HepG2 (cell line): ENCODE results near the gene SCYL1. TPM values are rescaled to one million over a fixed set of nuclear protein-coding genes. Genes with fewer than 3 reads are reported as not detected.

Source experiments
- CEBPG ChIP-seq: IDR thresholded peaks from 2 replicates; pipeline ENCODE4 v1.6.1; 2016
- ELF3 ChIP-seq: IDR thresholded peaks from 2 replicates; pipeline ENCODE4 v1.6.1; 2016; ENCODE audit warnings: missing genetic modification reagents, missing compliant biosample characterization
- HDAC2 ChIP-seq: sonication (generic); formaldehyde crosslinking; IDR thresholded peaks from 2 replicates; pipeline ENCODE4 v1.4.0; 2020; ENCODE audit warnings: missing genetic modification reagents
- HIC2 ChIP-seq: sonication (generic); formaldehyde crosslinking; IDR thresholded peaks from 2 replicates; pipeline ENCODE4 v1.9.0; 2022; ENCODE audit warnings: low read depth, missing genetic modification reagents
- HNRNPL ChIP-seq: fragments of 200-400 bp; formaldehyde crosslinking; IDR thresholded peaks from 2 replicates; pipeline ENCODE4 v1.6.1; 2017; ENCODE audit warnings: mild to moderate bottlenecking, low read depth, low read length
- HOMEZ ChIP-seq: IDR thresholded peaks from 2 replicates; pipeline ENCODE4 v1.6.1; 2016; ENCODE audit warnings: low read depth
- MAZ ChIP-seq, 2 experiments: sonication (generic) in 1 of 2; formaldehyde crosslinking in 1 of 2; IDR thresholded peaks; 2 replicates each; pipeline versions ENCODE4 v1.5.0 to v1.6.1; 2012 to 2020; ENCODE audit warnings: low read depth in 2 of 2, mild to moderate bottlenecking in 2 of 2, borderline replicate concordance in 1 of 2, improper control_type of control experiment in 1 of 2, low read length in 1 of 2, missing genetic modification reagents in 1 of 2, moderate library complexity in 1 of 2
- MED1 ChIP-seq: sonication (generic); formaldehyde crosslinking; IDR thresholded peaks from 2 replicates; pipeline ENCODE4 v1.4.0; 2020; ENCODE audit warnings: missing genetic modification reagents
- MEF2D ChIP-seq: sonication (generic); formaldehyde crosslinking; IDR thresholded peaks from 2 replicates; pipeline ENCODE4 v1.5.1; 2020; ENCODE audit warnings: mild to moderate bottlenecking, missing genetic modification reagents
- NONO ChIP-seq, 2 experiments: fragments of 450-650 bp in 1 of 2; sonication (generic) in 1 of 2; formaldehyde crosslinking in 1 of 2; IDR thresholded peaks in 1 of 2; conservative IDR thresholded peaks in 1 of 2; 2 replicates each; pipeline versions ENCODE4 v1.6.1 to v1.8.0; 2017 to 2022; ENCODE audit warnings: mild to moderate bottlenecking in 1 of 2, missing genetic modification reagents in 1 of 2, moderate library complexity in 1 of 2
- NR2F2 ChIP-seq: IDR thresholded peaks from 2 replicates; pipeline ENCODE4 v1.6.1; 2012; ENCODE audit warnings: low read depth, inconsistent platforms, borderline replicate concordance
- NR2F6 ChIP-seq, 2 experiments: IDR thresholded peaks; 2 replicates each; pipeline ENCODE4 v1.6.1; 2016; ENCODE audit warnings: antibody characterized with exemption in 1 of 2, mild to moderate bottlenecking in 1 of 2
- NR3C1 ChIP-seq: sonication (generic); formaldehyde crosslinking; IDR thresholded peaks from 2 replicates; pipeline ENCODE4 v1.4.0; 2020; ENCODE audit warnings: missing genetic modification reagents
- ONECUT2 ChIP-seq: sonication (generic); formaldehyde crosslinking; IDR thresholded peaks from 2 replicates; pipeline ENCODE4 v1.4.0; 2020; ENCODE audit warnings: missing genetic modification reagents
- PAXIP1 ChIP-seq: sonication (generic); formaldehyde crosslinking; conservative IDR thresholded peaks from 2 replicates; pipeline ENCODE4 v1.4.0; 2020; ENCODE audit warnings: mild to moderate bottlenecking, missing genetic modification reagents, moderate library complexity
- SAP130 ChIP-seq: IDR thresholded peaks from 2 replicates; pipeline ENCODE4 v1.6.1; 2016; ENCODE audit warnings: low read depth
- SP1 ChIP-seq, 2 experiments: fragments of 450-650 bp in 1 of 2; sonication (generic) in 1 of 2; formaldehyde crosslinking in 1 of 2; IDR thresholded peaks; 2 replicates each; pipeline versions ENCODE4 v1.4.0 to v1.6.1; 2016 to 2020; ENCODE audit warnings: missing genetic modification reagents in 1 of 2
- TFE3 ChIP-seq: IDR thresholded peaks from 2 replicates; pipeline ENCODE4 v1.6.1; 2016
- ZNF207 ChIP-seq: fragments of 450-650 bp; IDR thresholded peaks from 2 replicates; pipeline ENCODE4 v1.6.1; 2016; ENCODE audit warnings: antibody characterized with exemption, borderline replicate concordance
- ZNF24 ChIP-seq: fragments of 450-650 bp; IDR thresholded peaks from 2 replicates; pipeline ENCODE4 v1.6.1; 2017; ENCODE audit warnings: antibody characterized with exemption, mild to moderate bottlenecking
- ZNF335 ChIP-seq: sonication (generic); formaldehyde crosslinking; IDR thresholded peaks from 2 replicates; pipeline ENCODE4 v1.4.0; 2020; ENCODE audit warnings: missing genetic modification reagents
- ZNF629 ChIP-seq: sonication (generic); formaldehyde crosslinking; conservative IDR thresholded peaks from 2 replicates; pipeline ENCODE4 v1.5.0; 2020; ENCODE audit warnings: missing genetic modification reagents
- polyA plus RNA-seq, 8 experiments: library from polyadenylated mRNA; depleted of rRNA in 3 of 8; stranded (reverse) in 7 of 8; unstranded in 1 of 8; fragments of >200 nt; fragmentation: Illumina TruSeq in 4 of 8; extraction: Trizol in 4 of 8; gene quantifications; 2 replicates each; pipeline versions ENCODE4 v1.2.1 to v1.2.3, GENCODE V29; 2011 to 2016; ENCODE audit warnings: low read depth in 4 of 8, missing spikeins in 1 of 8, mixed read lengths in 1 of 8; ENCODE audit not compliant: insufficient read depth in 1 of 8
- total RNA-seq, 5 experiments: library from RNA; depleted of rRNA; stranded (reverse); fragments of >200 nt; fragmentation: Illumina TruSeq; extraction: Trizol; gene quantifications; 2 replicates each; pipeline ENCODE4 v1.2.3, GENCODE V29; 2016; ENCODE audit warnings: low read depth in 1 of 5

Gene SCYL1
- total and polyA plus RNA-seq, 2 of the 13 experiments (the other 11 are each of a cell fraction or from before 2014, with no cell fraction given) = 65.9 to 103 TPM

GRCh38 chr11:65555693-65556231, 30.9 kb downstream of the SCYL1 start (continued):
- TF ChIP-seq TFE3 (CRISPR knock-in tag) (0 out of 2 replicates have a peak, but pooled peaks have one; percentile 10), HDAC2 (CRISPR knock-in tag) (peak; percentile 61), NR2F2 (0 out of 2 replicates have a peak, but pooled peaks have one; percentile 15), SP1 (IDR thresholded peaks at IDR 0.05) (no peak), SP1 (CRISPR knock-in tag; IDR thresholded peaks at IDR 0.05) (0 out of 2 replicates have a peak, but pooled peaks have one; percentile 10), NR3C1 (CRISPR knock-in tag) (no peak), ELF3 (peak; percentile 37; the same call in 1 of the 2 replicates), SAP130 (CRISPR knock-in tag) (peak; percentile 90), CEBPG (CRISPR knock-in tag) (0 out of 2 replicates have a peak, but pooled peaks have one; percentile 20), NONO (IDR thresholded peaks at IDR 0.05) (no peak), NONO (CRISPR knock-in tag; conservative IDR thresholded peaks at IDR 0.05) (0 out of 2 replicates have a peak, but pooled peaks have one; percentile 21), ONECUT2 (CRISPR knock-in tag) (no peak), ZNF207 (no peak), MAZ (IDR thresholded peaks at IDR 0.05; ENCODE audit: borderline replicate concordance, low read depth, low read length) (peak; percentile 57; the same call in 1 of the 2 replicates), MAZ (CRISPR knock-in tag; IDR thresholded peaks at IDR 0.05; ENCODE audit: low read depth) (no peak), HOMEZ (CRISPR knock-in tag) (peak; percentile 15; the same call in 1 of the 2 replicates), ZNF24 (no peak), HNRNPL (peak; percentile 92), MEF2D (CRISPR knock-in tag) (no peak), ZNF335 (0 out of 2 replicates have a peak, but pooled peaks have one; percentile 55), ZNF629 (no peak), NR2F6 (IDR thresholded peaks at IDR 0.05) (peak; percentile 64), NR2F6 (CRISPR knock-in tag; IDR thresholded peaks at IDR 0.05) (peak; percentile 84), MED1 (CRISPR knock-in tag) (peak; percentile 58; the same call in 1 of the 2 replicates), PAXIP1 (CRISPR knock-in tag) (peak; percentile 62), HIC2 (peak; percentile 85)
